Measurements from ENCODE around the gene PDS5B.

- TF ChIP-seq ETV6 (conservative IDR thresholded peaks at IDR 0.05 in 1 of 2, IDR thresholded peaks at IDR 0.05 in 1 of 2; ENCODE audit: borderline replicate concordance in 1 of 2, low read depth in 1 of 2) (no peak), BCL3 (IDR thresholded peaks at IDR 0.05; ENCODE audit: borderline replicate concordance, insufficient read depth, low read depth, low read length, poor library complexity, severe bottlenecking) (no peak), CEBPB (IDR thresholded peaks at IDR 0.05; ENCODE audit: borderline replicate concordance in 1 of 2, low read depth in 2 of 2, low read length in 2 of 2) (no peak)
Observed at GRCh38 chr13:32553720-32554119, 32.5 kb upstream of the PDS5B start.

Data from GM12878 (cell line).